ENCODE data around the gene COPA. TPM values are rescaled to one million over a fixed set of nuclear protein-coding genes. Genes with fewer than 3 reads are reported as not detected.
"Not testable (repeated sequence)": the region's sequence is repeated elsewhere in the genome, so short reads cannot be mapped to it uniquely, and the experiment has no call there.

Gene COPA
- total RNA-seq: 100 to 1,000 TPM in 1 of 2 donors, 10 to 100 TPM in 1; 96.1 to 134 TPM

- peak; percentile 93 for DNase-seq (ENCODE audit: low spot score)
- H3K36me3 ChIP-seq: peaks cover 23% of the 10 kb centered on the region
- peak in 1 of 2 donors; percentile 30 for TF ChIP-seq CTCF (IDR thresholded peaks at IDR 0.05)
- H3K4me1 ChIP-seq: peaks cover 0 to 38% of the 10 kb centered on the region in 2 donors
- no peaks in the 10 kb centered on the region for H3K27me3 ChIP-seq
- no peaks in the 10 kb centered on the region for H3K9me3 ChIP-seq
- H3K27ac ChIP-seq: peak within 1 kb of the TSS; percentile 89 to 96
- H3K4me3 ChIP-seq: peak within 1 kb of the TSS; percentile 87 to 94
Measured at GRCh38 chr1:160342953-160343869, at the start of gene COPA, which contains the start of gene NCSTN. TSS of gene COPA (minus strand) at chr1:160343250. CDS start at chr1:160343170, 80 bp downstream. TSS of gene NCSTN (plus strand) at chr1:160343383. CDS start at chr1:160343397, 14 bp downstream.

- not testable (repeated sequence) for H3K27me3 ChIP-seq; H3K36me3 ChIP-seq; H3K4me3 ChIP-seq; H3K27ac ChIP-seq; H3K9me3 ChIP-seq; DNase-seq (ENCODE audit: low spot score); H3K4me1 ChIP-seq
Measured at GRCh38 chr1:160388406-160388805, 45.4 kb upstream of the COPA start.

GRCh38 chr1:160384812-160385211, 41.8 kb upstream of the COPA start:
- H3K27me3 ChIP-seq; H3K9me3 ChIP-seq; H3K36me3 ChIP-seq; H3K27ac ChIP-seq; H3K4me1 ChIP-seq; H3K4me3 ChIP-seq; DNase-seq (ENCODE audit: low spot score): not testable (repeated sequence)

GRCh38 chr1:160377585-160378206, 34.6 kb upstream of the COPA start:
- Histone ChIP-seq H3K27ac (no peak overlapping the region), H3K9me3 (no peaks in the 10 kb centered on the region), H3K4me3 (no peak overlapping the region), H3K4me1 (peaks cover 0 to 20% of the 10 kb centered on the region in 2 donors), H3K36me3 (no peaks in the 10 kb centered on the region), H3K27me3 (no peaks in the 10 kb centered on the region)
- DNase-seq (ENCODE audit: low spot score): peak; percentile 23
- no peak for TF ChIP-seq CTCF (IDR thresholded peaks at IDR 0.05)

- TF ChIP-seq CTCF (IDR thresholded peaks at IDR 0.05): peak; percentile 88 to 94
- DNase-seq (ENCODE audit: low spot score): peak; percentile 52
- no peak overlapping the region for H3K4me3 ChIP-seq
- H3K9me3 ChIP-seq: no peaks in the 10 kb centered on the region
- no peaks in the 10 kb centered on the region for H3K36me3 ChIP-seq
- peaks cover 0 to 20% of the 10 kb centered on the region in 2 donors for H3K4me1 ChIP-seq
- peak overlapping the region; percentile 7 to 29 for H3K27ac ChIP-seq
- no peaks in the 10 kb centered on the region for H3K27me3 ChIP-seq
Measured at GRCh38 chr1:160376525-160377131, 33.6 kb upstream of the COPA start.

- H3K36me3 ChIP-seq: no peaks in the 10 kb centered on the region
- H3K4me3 ChIP-seq: no peak overlapping the region
- DNase-seq (ENCODE audit: low spot score): peak; percentile 55
- peak overlapping the region; percentile 21 to 29 for H3K27ac ChIP-seq
- peaks cover 0 to 20% of the 10 kb centered on the region in 2 donors for H3K4me1 ChIP-seq
- H3K27me3 ChIP-seq: no peaks in the 10 kb centered on the region
- no peak for TF ChIP-seq CTCF (IDR thresholded peaks at IDR 0.05)
- H3K9me3 ChIP-seq: no peaks in the 10 kb centered on the region
Measured at GRCh38 chr1:160375788-160376524, 32.9 kb upstream of the COPA start.
